ENCODE results near the gene ITGA8. TPM values are rescaled to one million over a fixed set of nuclear protein-coding genes. Genes with fewer than 3 reads are reported as not detected.

Gene ITGA8
- total and polyA plus RNA-seq, 2 donors (not counting 1 experiment from before 2014, with no cell fraction given): not detected

DNA sequence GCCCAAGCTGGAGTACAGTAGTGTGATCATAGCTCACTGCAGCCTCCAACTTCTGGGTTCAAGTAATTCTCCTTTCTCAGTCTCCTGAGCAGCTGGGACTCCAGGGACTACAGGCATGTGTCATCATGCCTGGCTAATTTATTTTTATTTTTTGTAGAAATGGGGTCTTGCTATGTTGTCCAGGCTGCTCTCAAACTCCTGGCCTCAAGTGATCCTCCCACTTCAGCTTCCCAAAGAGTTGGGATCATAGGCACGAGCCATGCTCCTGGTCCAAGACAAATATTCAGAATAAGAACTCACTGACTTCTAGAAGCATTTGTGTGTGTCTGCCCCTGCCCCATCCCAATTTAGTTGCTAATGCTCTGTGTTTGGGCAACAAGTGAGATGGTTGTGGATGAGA is 151.8 kb downstream of the ITGA8 start:
- H3K9me3 Mint-ChIP-seq (ENCODE audit: insufficient read depth): peaks cover 2% of the 10 kb centered on the region
- no peaks in the 10 kb centered on the region for H3K4me1 Mint-ChIP-seq
- no peak for TF ChIP-seq EZH2 (IDR thresholded peaks at IDR 0.05; ENCODE audit: borderline replicate concordance, insufficient read depth, low read depth, low read length, poor library complexity, severe bottlenecking)
- TF ChIP-seq, protein P1, sequence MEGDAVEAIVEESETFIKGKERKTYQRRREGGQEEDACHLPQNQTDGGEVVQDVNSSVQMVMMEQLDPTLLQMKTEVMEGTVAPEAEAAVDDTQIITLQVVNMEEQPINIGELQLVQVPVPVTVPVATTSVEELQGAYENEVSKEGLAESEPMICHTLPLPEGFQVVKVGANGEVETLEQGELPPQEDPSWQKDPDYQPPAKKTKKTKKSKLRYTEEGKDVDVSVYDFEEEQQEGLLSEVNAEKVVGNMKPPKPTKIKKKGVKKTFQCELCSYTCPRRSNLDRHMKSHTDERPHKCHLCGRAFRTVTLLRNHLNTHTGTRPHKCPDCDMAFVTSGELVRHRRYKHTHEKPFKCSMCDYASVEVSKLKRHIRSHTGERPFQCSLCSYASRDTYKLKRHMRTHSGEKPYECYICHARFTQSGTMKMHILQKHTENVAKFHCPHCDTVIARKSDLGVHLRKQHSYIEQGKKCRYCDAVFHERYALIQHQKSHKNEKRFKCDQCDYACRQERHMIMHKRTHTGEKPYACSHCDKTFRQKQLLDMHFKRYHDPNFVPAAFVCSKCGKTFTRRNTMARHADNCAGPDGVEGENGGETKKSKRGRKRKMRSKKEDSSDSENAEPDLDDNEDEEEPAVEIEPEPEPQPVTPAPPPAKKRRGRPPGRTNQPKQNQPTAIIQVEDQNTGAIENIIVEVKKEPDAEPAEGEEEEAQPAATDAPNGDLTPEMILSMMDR (IDR thresholded peaks at IDR 0.05): no peak
- Histone ChIP-seq H3K27ac (ENCODE audit: low read length in 2 of 2) (no peak overlapping the region), H3K9me3 (ENCODE audit: control extremely low read depth in 1 of 3, control insufficient read depth in 2 of 3, insufficient read depth in 1 of 3, low read length in 2 of 3) (peaks cover 0 to 4% (median 0%) of the 10 kb centered on the region in 3 donors), H3K4me1 (ENCODE audit: control insufficient read depth in 2 of 2, insufficient read depth in 2 of 2, low read length in 2 of 2) (no peaks in the 10 kb centered on the region), H3K27me3 (replicated peaks in 1 of 4; ENCODE audit: control extremely low read depth in 1 of 4, control insufficient read depth in 3 of 4, insufficient read depth in 4 of 4, low read length in 3 of 4) (no peaks in the 10 kb centered on the region), H3K36me3 (replicated peaks in 1 of 2; ENCODE audit: control extremely low read depth in 1 of 2, control insufficient read depth in 1 of 2, extremely low read depth in 1 of 2, insufficient read depth in 2 of 2, low read length in 1 of 2) (no peaks in the 10 kb centered on the region), H3K9ac (ENCODE audit: low read length) (no peak overlapping the region), H2AFZ (ENCODE audit: insufficient read depth, low read depth, low read length, poor library complexity, severe bottlenecking) (no peak overlapping the region), H3K79me2 (ENCODE audit: control insufficient read depth, insufficient read depth, low read length) (no peaks in the 10 kb centered on the region), H4K20me1 (ENCODE audit: control insufficient read depth, insufficient read depth, low read length, poor library complexity, severe bottlenecking) (no peaks in the 10 kb centered on the region), H3K4me3 (ENCODE audit: control extremely low read depth in 1 of 5, extremely low read depth in 1 of 5, insufficient read depth in 1 of 5, low read depth in 2 of 5, low read length in 4 of 5) (no peak overlapping the region), H3K4me2 (replicated peaks; ENCODE audit: low read depth, low read length, poor library complexity, severe bottlenecking) (no peak overlapping the region)
- no peak overlapping the region for H3K4me3 Mint-ChIP-seq
- POLR2A ChIA-PET: no interaction called here
- CTCF ChIA-PET: no interaction called here
- WGBS (ENCODE audit: insufficient coverage): no CpG with 5 or more reads among the region's 1 CpG
- ATAC-seq (ENCODE audit: low read depth) (no peak), DNase-seq (no peak)
- H3K27ac Mint-ChIP-seq: no peak overlapping the region
- no peaks in the 10 kb centered on the region for H3K27me3 Mint-ChIP-seq
- intact Hi-C loops (cut with micrococcal nuclease): no loop called here

- Histone ChIP-seq H3K27ac (ENCODE audit: low read length in 2 of 2) (no peak overlapping the region), H3K9me3 (ENCODE audit: control extremely low read depth in 1 of 3, control insufficient read depth in 2 of 3, insufficient read depth in 1 of 3, low read length in 2 of 3) (peaks cover 0 to 9% (median 0%) of the 10 kb centered on the region in 3 donors), H4K20me1 (ENCODE audit: control insufficient read depth, insufficient read depth, low read length, poor library complexity, severe bottlenecking) (no peaks in the 10 kb centered on the region), H3K79me2 (ENCODE audit: control insufficient read depth, insufficient read depth, low read length) (no peaks in the 10 kb centered on the region), H2AFZ (ENCODE audit: insufficient read depth, low read depth, low read length, poor library complexity, severe bottlenecking) (no peak overlapping the region), H3K36me3 (replicated peaks in 1 of 2; ENCODE audit: control extremely low read depth in 1 of 2, control insufficient read depth in 1 of 2, extremely low read depth in 1 of 2, insufficient read depth in 2 of 2, low read length in 1 of 2) (no peaks in the 10 kb centered on the region), H3K4me3 (ENCODE audit: control extremely low read depth in 1 of 5, extremely low read depth in 1 of 5, insufficient read depth in 1 of 5, low read depth in 2 of 5, low read length in 4 of 5) (no peak overlapping the region), H3K9ac (ENCODE audit: low read length) (no peak overlapping the region), H3K4me2 (replicated peaks; ENCODE audit: low read depth, low read length, poor library complexity, severe bottlenecking) (no peak overlapping the region), H3K4me1 (ENCODE audit: control insufficient read depth in 2 of 2, insufficient read depth in 2 of 2, low read length in 2 of 2) (no peaks in the 10 kb centered on the region), H3K27me3 (replicated peaks in 1 of 4; ENCODE audit: control extremely low read depth in 1 of 4, control insufficient read depth in 3 of 4, insufficient read depth in 4 of 4, low read length in 3 of 4) (peaks cover 0 to 2% (median 0%) of the 10 kb centered on the region in 4 experiments)
- H3K4me3 Mint-ChIP-seq: no peak overlapping the region
- H3K9me3 Mint-ChIP-seq (ENCODE audit: insufficient read depth): peaks cover 2% of the 10 kb centered on the region
- intact Hi-C loops (cut with micrococcal nuclease): no loop called here
- H3K27me3 Mint-ChIP-seq: peaks cover 2% of the 10 kb centered on the region
- no peak for DNase-seq
- no peak overlapping the region for H3K27ac Mint-ChIP-seq
- H3K4me1 Mint-ChIP-seq: no peaks in the 10 kb centered on the region
- no peak for ATAC-seq (ENCODE audit: low read depth)
- TF ChIP-seq EZH2 (IDR thresholded peaks at IDR 0.05; ENCODE audit: borderline replicate concordance, insufficient read depth, low read depth, low read length, poor library complexity, severe bottlenecking): no peak
- TF ChIP-seq, protein P1 (IDR thresholded peaks at IDR 0.05): no peak
- 100% methylated on average over 1 of the region's 1 CpG for WGBS (ENCODE audit: insufficient coverage)
- ChIA-PET POLR2A (no interaction called here), CTCF (no interaction called here)
Measured at GRCh38 chr10:15563246-15563645, 156.5 kb downstream of the ITGA8 start.
